Measurements from ENCODE around the gene SLC9A5.

Gene SLC9A5

DNA sequence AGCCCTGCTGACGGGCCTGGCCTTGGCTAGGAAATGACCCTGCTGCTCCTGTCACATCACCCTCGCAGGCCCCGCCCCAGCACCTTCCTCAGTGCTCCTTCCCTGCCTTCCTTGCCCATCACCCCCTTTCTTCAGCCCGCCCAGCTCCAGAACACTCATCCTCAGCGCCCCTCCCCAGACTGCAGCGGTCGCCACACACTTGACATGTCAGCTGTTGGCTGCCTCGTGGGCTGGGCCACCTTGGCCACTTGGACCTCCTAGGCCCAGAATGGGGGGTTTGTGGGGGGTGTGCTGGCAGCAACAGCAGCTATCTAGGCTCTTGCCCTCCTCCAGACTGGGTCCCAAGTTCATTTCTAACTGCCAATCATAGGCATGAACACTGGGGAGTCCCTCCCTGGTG is 39.2 kb upstream of the SLC9A5 start:
- TF ChIP-seq, protein P1, sequence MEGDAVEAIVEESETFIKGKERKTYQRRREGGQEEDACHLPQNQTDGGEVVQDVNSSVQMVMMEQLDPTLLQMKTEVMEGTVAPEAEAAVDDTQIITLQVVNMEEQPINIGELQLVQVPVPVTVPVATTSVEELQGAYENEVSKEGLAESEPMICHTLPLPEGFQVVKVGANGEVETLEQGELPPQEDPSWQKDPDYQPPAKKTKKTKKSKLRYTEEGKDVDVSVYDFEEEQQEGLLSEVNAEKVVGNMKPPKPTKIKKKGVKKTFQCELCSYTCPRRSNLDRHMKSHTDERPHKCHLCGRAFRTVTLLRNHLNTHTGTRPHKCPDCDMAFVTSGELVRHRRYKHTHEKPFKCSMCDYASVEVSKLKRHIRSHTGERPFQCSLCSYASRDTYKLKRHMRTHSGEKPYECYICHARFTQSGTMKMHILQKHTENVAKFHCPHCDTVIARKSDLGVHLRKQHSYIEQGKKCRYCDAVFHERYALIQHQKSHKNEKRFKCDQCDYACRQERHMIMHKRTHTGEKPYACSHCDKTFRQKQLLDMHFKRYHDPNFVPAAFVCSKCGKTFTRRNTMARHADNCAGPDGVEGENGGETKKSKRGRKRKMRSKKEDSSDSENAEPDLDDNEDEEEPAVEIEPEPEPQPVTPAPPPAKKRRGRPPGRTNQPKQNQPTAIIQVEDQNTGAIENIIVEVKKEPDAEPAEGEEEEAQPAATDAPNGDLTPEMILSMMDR (IDR thresholded peaks at IDR 0.05; ENCODE audit: low read depth, low read length, missing control alignments) = no peak
- no peak overlapping the region for H3K4me3 ChIP-seq (replicated peaks; ENCODE audit: low read depth, low read length)
- DNase-seq (ENCODE audit: extremely low read depth, low read depth) = no peak

DNA sequence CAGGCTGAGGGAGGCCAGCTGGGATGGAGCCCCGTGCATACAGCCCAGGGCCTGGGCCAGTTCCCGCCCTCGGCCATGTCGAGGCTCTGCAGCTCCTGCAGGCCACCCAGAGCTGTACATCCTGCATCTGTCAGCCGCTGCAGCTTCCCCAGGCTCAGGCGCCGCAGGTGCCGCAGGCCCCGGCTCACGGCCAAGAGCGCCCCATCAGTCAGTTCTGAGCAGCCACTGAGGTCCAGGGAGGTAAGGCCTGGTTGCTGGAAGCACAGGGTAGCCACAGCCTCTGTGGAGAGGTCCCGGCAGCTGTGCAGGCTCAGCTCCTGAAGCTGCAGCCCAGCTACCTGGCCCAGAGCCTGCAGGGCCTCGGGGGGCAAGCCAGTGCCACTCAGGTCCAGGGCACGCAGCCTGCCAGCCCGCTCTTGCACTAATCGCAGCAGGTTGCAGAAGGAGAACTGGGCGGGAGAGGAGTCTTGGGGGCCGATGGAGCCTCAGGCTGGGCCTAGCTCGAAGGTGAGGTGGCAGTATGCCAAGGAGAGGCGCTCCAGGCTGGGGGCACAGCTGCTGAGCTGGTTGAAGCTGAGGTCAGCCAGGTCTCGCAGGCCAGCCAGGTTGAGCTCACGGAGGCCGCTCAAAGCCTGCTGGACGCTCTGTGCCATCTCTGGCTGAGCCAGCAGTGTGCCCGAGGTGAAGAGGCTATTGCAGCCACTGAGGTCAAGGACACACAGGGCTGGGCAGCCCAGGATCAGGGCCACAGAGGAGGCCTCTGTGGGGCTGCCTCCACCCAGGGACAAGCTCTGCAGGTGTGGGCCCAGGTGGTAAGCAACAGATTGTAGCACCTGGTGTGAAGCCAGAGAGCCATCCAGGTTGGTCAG is 38.5 kb upstream of the SLC9A5 start:
- no peak overlapping the region for H3K4me3 ChIP-seq (replicated peaks; ENCODE audit: low read depth, low read length)
- TF ChIP-seq, protein P1 (IDR thresholded peaks at IDR 0.05; ENCODE audit: low read depth, low read length, missing control alignments) = no peak
- no peak for DNase-seq (ENCODE audit: extremely low read depth, low read depth)

- H3K4me3 ChIP-seq (replicated peaks; ENCODE audit: low read depth, low read length) = no peak overlapping the region
- no peak for DNase-seq (ENCODE audit: extremely low read depth, low read depth)
- TF ChIP-seq, protein P1 (IDR thresholded peaks at IDR 0.05; ENCODE audit: low read depth, low read length, missing control alignments) = no peak
These were observed 37.1 kb upstream of the SLC9A5 start for GRCh38 chr16:67211674-67212073.

- TF ChIP-seq, protein P1 (IDR thresholded peaks at IDR 0.05; ENCODE audit: low read depth, low read length, missing control alignments) = no peak
- no peak overlapping the region for H3K4me3 ChIP-seq (replicated peaks; ENCODE audit: low read depth, low read length)
- DNase-seq (ENCODE audit: extremely low read depth, low read depth) = no peak
These were observed 36.0 kb upstream of the SLC9A5 start for GRCh38 chr16:67212766-67213165.

- TF ChIP-seq, protein P1 (IDR thresholded peaks at IDR 0.05; ENCODE audit: low read depth, low read length, missing control alignments) = no peak
- H3K4me3 ChIP-seq (replicated peaks; ENCODE audit: low read depth, low read length) = no peak overlapping the region
- DNase-seq (ENCODE audit: extremely low read depth, low read depth) = no peak
These were observed 35.4 kb upstream of the SLC9A5 start for GRCh38 chr16:67213197-67214019.

DNA sequence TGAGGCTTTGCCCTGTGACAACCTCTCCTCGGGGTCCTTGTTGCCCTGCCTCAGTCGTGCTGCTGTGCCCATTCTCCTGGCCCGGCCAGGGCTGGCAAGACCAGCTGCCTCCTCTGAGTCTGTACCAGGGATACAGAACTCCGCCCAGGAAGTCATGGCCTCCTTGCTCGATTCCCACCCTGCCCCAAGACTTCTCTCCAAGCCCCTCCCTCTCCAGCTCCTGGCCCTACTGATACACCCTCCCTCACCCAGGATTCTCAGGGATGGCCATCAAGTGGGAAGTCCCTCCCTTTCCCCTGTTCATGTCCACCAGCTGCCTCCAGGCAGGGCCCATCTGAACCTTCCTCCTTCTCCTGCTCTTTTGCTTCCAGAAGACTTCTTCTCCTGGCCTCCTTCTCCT is 33.1 kb upstream of the SLC9A5 start:
- TF ChIP-seq, protein P1 (IDR thresholded peaks at IDR 0.05; ENCODE audit: low read depth, low read length, missing control alignments) = no peak
- DNase-seq (ENCODE audit: extremely low read depth, low read depth) = no peak
- H3K4me3 ChIP-seq (replicated peaks; ENCODE audit: low read depth, low read length) = no peak overlapping the region

All from HFF-Myc (cell line).